GM23248 (cell line): Measurements from ENCODE around the gene ZHX3. TPM values are rescaled to one million over a fixed set of nuclear protein-coding genes. Genes with fewer than 3 reads are reported as not detected.

Experiments
- DNase-seq: peaks from one replicate; pipeline ENCODE4 v3.0.0-alpha.2; 2015
- H2AFZ ChIP-seq: fragments of 200-600 bp; sonication (generic); 2 replicates; pipeline ENCODE4 v1.6.1; 2016; ENCODE audit warnings: antibody characterized with exemption
- H3F3A ChIP-seq: fragments of 200-600 bp; sonication (generic); 2 replicates; pipeline ENCODE4 v1.6.1; 2016; ENCODE audit warnings: mild to moderate bottlenecking, antibody characterized with exemption, mixed run types; ENCODE audit not compliant: insufficient read depth
- H3K27ac ChIP-seq: fragments of 200-600 bp; sonication (generic); 2 replicates; pipeline ENCODE4 v1.5.1; 2016; ENCODE audit warnings: mild to moderate bottlenecking
- H3K27me3 ChIP-seq: fragments of 200-600 bp; sonication (generic); replicated peaks from 2 replicates; pipeline ENCODE4 v1.6.1; 2016; ENCODE audit warnings: mild to moderate bottlenecking; ENCODE audit not compliant: insufficient read depth
- H3K36me3 ChIP-seq: fragments of 200-600 bp; sonication (generic); 2 replicates; pipeline ENCODE4 v1.6.1; 2016; ENCODE audit warnings: low read depth, mild to moderate bottlenecking
- H3K4me1 ChIP-seq: fragments of 200-600 bp; sonication (generic); 2 replicates; pipeline ENCODE4 v1.6.1; 2016; ENCODE audit warnings: mild to moderate bottlenecking; ENCODE audit not compliant: insufficient read depth
- H3K4me2 ChIP-seq: fragments of 200-600 bp; sonication (generic); one replicate; pipeline ENCODE4 v1.6.1; 2016; ENCODE audit warnings: mild to moderate bottlenecking; ENCODE audit not compliant: unreplicated experiment
- H3K4me3 ChIP-seq: fragments of 200-600 bp; sonication (generic); 2 replicates; pipeline ENCODE4 v1.5.1; 2016; ENCODE audit warnings: mild to moderate bottlenecking
- H3K79me2 ChIP-seq: fragments of 200-600 bp; sonication (generic); 2 replicates; pipeline ENCODE4 v1.6.1; 2016; ENCODE audit warnings: mild to moderate bottlenecking; ENCODE audit not compliant: insufficient read depth
- H3K9ac ChIP-seq: fragments of 200-600 bp; sonication (generic); 2 replicates; pipeline ENCODE4 v1.6.1; 2016; ENCODE audit warnings: mild to moderate bottlenecking
- H3K9me2 ChIP-seq: fragments of 200-600 bp; sonication (generic); 2 replicates; pipeline ENCODE4 v1.6.1; 2016; ENCODE audit warnings: mixed run types, mild to moderate bottlenecking, moderate library complexity; ENCODE audit not compliant: insufficient read depth
- H3K9me3 ChIP-seq: fragments of 200-600 bp; sonication (generic); one replicate; pipeline ENCODE4 v1.6.1; 2017; ENCODE audit warnings: low read depth
- H4K20me1 ChIP-seq: fragments of 200-600 bp; sonication (generic); 2 replicates; pipeline ENCODE4 v1.6.0; 2016; ENCODE audit not compliant: insufficient read depth
- EZH2 ChIP-seq: fragments of 200-600 bp; sonication (generic); IDR thresholded peaks from 2 replicates; pipeline ENCODE4 v1.6.1; 2018; ENCODE audit warnings: antibody characterized with exemption, mild to moderate bottlenecking; ENCODE audit not compliant: insufficient read depth, poor library complexity, severe bottlenecking
- EZH2phosphoT487 ChIP-seq: fragments of 200-600 bp; sonication (generic); IDR thresholded peaks from 2 replicates; pipeline ENCODE4 v1.6.1; 2018; ENCODE audit warnings: antibody characterized with exemption, moderate library complexity, mild to moderate bottlenecking, low read depth; ENCODE audit not compliant: insufficient read depth
- WGBS, 2 experiments: methylation state at CpG; one replicate each; pipeline ENCODE4 v1.1.6; 2015 to 2017; ENCODE audit warnings: low lambda C conversion rate in 2 of 2, low coverage in 1 of 2; ENCODE audit errors: missing lambda C conversion rate in 2 of 2; 5-methylcytosine and 5-hydroxymethylcytosine counted together
- in situ Hi-C: fragments of 300-500 bp; cut with MboI; formaldehyde crosslinking; loops from 2 replicates; pipeline ENCODE4 v1.15.0; 2020
- polyA plus RNA-seq: library from polyadenylated mRNA; unstranded; fragments of >200 nt; fragmentation: Nextera tagmentation; extraction: Ambion mirVana; gene quantifications from 2 replicates; pipeline ENCODE4 v1.2.1, GENCODE V29; 2016
- total RNA-seq: library from RNA; depleted of rRNA; stranded (reverse); fragments of >200 nt; shearing (Covaris generic); gene quantifications from 2 replicates; pipeline ENCODE4 v1.2.3, GENCODE V29; 2014

The ZHX3 gene
- total and polyA plus RNA-seq, 2 experiments from 2014 or later, result 9.8 to 38.5 TPM

- Histone ChIP-seq H3F3A (no peaks in the 10 kb centered on the region), H3K4me1 (no peaks in the 10 kb centered on the region), H3K4me3 (no peak overlapping the region), H3K9ac (no peak overlapping the region), H3K9me3 (no peaks in the 10 kb centered on the region), H3K4me2 (no peak overlapping the region), H2AFZ (no peak overlapping the region), H3K9me2 (no peaks in the 10 kb centered on the region), H3K79me2 (no peaks in the 10 kb centered on the region), H3K27ac (no peak overlapping the region), H4K20me1 (no peaks in the 10 kb centered on the region), H3K27me3 (no peaks in the 10 kb centered on the region), H3K36me3 (no peaks in the 10 kb centered on the region)
- in situ Hi-C loops, result no loop called here
- TF ChIP-seq EZH2phosphoT487 (no peak), EZH2 (no peak)
- 94 to 95% methylated on average over 3 of the region's 3 CpGs for WGBS, 2 experiments
- no peak for DNase-seq
Observed at GRCh38 chr20:41355192-41355591, 37.7 kb upstream of the ZHX3 start.

GRCh38 chr20:41353530-41353929, 36.0 kb upstream of the ZHX3 start:
- H3K9me3 ChIP-seq, result no peaks in the 10 kb centered on the region
- H3K4me3 ChIP-seq, result no peak overlapping the region
- H3K9ac ChIP-seq, result no peak overlapping the region
- TF ChIP-seq EZH2phosphoT487 (no peak), EZH2 (no peak)
- H3K27me3 ChIP-seq, result no peaks in the 10 kb centered on the region
- no peak overlapping the region for H3K4me2 ChIP-seq
- H3K9me2 ChIP-seq, result no peaks in the 10 kb centered on the region
- no peaks in the 10 kb centered on the region for H3K79me2 ChIP-seq
- no peaks in the 10 kb centered on the region for H3K36me3 ChIP-seq
- H4K20me1 ChIP-seq, result no peaks in the 10 kb centered on the region
- no peak for DNase-seq
- no peak overlapping the region for H3K27ac ChIP-seq
- no peaks in the 10 kb centered on the region for H3F3A ChIP-seq
- in situ Hi-C loops, result no loop called here
- H2AFZ ChIP-seq, result no peak overlapping the region
- no peaks in the 10 kb centered on the region for H3K4me1 ChIP-seq

- H3K4me3 ChIP-seq, result no peak overlapping the region
- H3F3A ChIP-seq, result no peaks in the 10 kb centered on the region
- no peak overlapping the region for H2AFZ ChIP-seq
- H3K79me2 ChIP-seq, result no peaks in the 10 kb centered on the region
- H3K9me3 ChIP-seq, result no peaks in the 10 kb centered on the region
- H3K9ac ChIP-seq, result no peak overlapping the region
- H4K20me1 ChIP-seq, result no peaks in the 10 kb centered on the region
- no peaks in the 10 kb centered on the region for H3K4me1 ChIP-seq
- DNase-seq, result no peak
- no peaks in the 10 kb centered on the region for H3K9me2 ChIP-seq
- H3K27ac ChIP-seq, result no peak overlapping the region
- 78 to 81% methylated on average over 5 of the region's 5 CpGs for WGBS, 2 experiments
- H3K4me2 ChIP-seq, result no peak overlapping the region
- no peaks in the 10 kb centered on the region for H3K27me3 ChIP-seq
- in situ Hi-C loops, result no loop called here
- TF ChIP-seq EZH2phosphoT487, result no peak
- no peak for TF ChIP-seq EZH2
- H3K36me3 ChIP-seq, result no peaks in the 10 kb centered on the region
Observed at GRCh38 chr20:41352666-41353065, 35.1 kb upstream of the ZHX3 start.

GRCh38 chr20:41352106-41352505, 34.6 kb upstream of the ZHX3 start:
- Histone ChIP-seq H3K79me2 (no peaks in the 10 kb centered on the region), H3K9me2 (no peaks in the 10 kb centered on the region), H3K9me3 (no peaks in the 10 kb centered on the region), H3K36me3 (no peaks in the 10 kb centered on the region), H3K4me3 (no peak overlapping the region), H3K4me2 (no peak overlapping the region), H2AFZ (no peak overlapping the region), H4K20me1 (no peaks in the 10 kb centered on the region), H3K9ac (no peak overlapping the region), H3K27me3 (no peaks in the 10 kb centered on the region), H3K4me1 (no peaks in the 10 kb centered on the region), H3F3A (no peaks in the 10 kb centered on the region), H3K27ac (no peak overlapping the region)
- WGBS, 2 experiments, result 87 to 89% methylated on average over 4 of the region's 4 CpGs
- TF ChIP-seq EZH2phosphoT487 (no peak), EZH2 (no peak)
- in situ Hi-C loops, result no loop called here
- no peak for DNase-seq

GRCh38 chr20:41350408-41350962, 33.0 kb upstream of the ZHX3 start:
- Histone ChIP-seq H3K27me3 (no peaks in the 10 kb centered on the region), H3K9ac (no peak overlapping the region), H2AFZ (no peak overlapping the region), H3K79me2 (no peaks in the 10 kb centered on the region), H3K9me3 (no peaks in the 10 kb centered on the region), H3F3A (no peaks in the 10 kb centered on the region), H3K4me3 (no peak overlapping the region), H3K4me1 (no peaks in the 10 kb centered on the region), H3K36me3 (no peaks in the 10 kb centered on the region), H3K27ac (no peak overlapping the region), H3K9me2 (no peaks in the 10 kb centered on the region), H4K20me1 (no peaks in the 10 kb centered on the region), H3K4me2 (no peak overlapping the region)
- 89 to 94% methylated on average over 7 of the region's 7 CpGs for WGBS, 2 experiments
- no peak for DNase-seq
- TF ChIP-seq EZH2 (no peak), EZH2phosphoT487 (no peak)
- in situ Hi-C loops, result no loop called here
